Osteoblast (primary cell): ENCODE measurements around the gene DPP10. TPM values are rescaled to one million over a fixed set of nuclear protein-coding genes. Genes with fewer than 3 reads are reported as not detected.

Source experiments
- DNase-seq: peaks from one replicate; pipeline ENCODE4 v3.0.0; 2011; ENCODE audit warnings: low spot score, mixed read lengths; ENCODE audit not compliant: insufficient read length; ENCODE audit errors: missing footprints
- H2AFZ ChIP-seq: 2 replicates; pipeline ENCODE4 v1.6.0; 2011; ENCODE audit warnings: mild to moderate bottlenecking, low read length
- H3K27ac ChIP-seq: 2 replicates; pipeline ENCODE4 v1.5.1; 2011; ENCODE audit warnings: mild to moderate bottlenecking, low read depth, low read length, moderate library complexity
- H3K27me3 ChIP-seq: 2 replicates; pipeline ENCODE4 v1.6.0; 2012; ENCODE audit warnings: mild to moderate bottlenecking, control low read depth, inconsistent platforms, low read length, moderate library complexity; ENCODE audit not compliant: insufficient read depth
- H3K36me3 ChIP-seq: 2 replicates; pipeline ENCODE4 v1.5.1; 2011; ENCODE audit warnings: mild to moderate bottlenecking, low read length, control low read depth, moderate library complexity; ENCODE audit not compliant: insufficient read depth
- H3K4me1 ChIP-seq: 2 replicates; pipeline ENCODE4 v1.5.1; 2011; ENCODE audit warnings: mild to moderate bottlenecking, low read length, control low read depth, moderate library complexity; ENCODE audit not compliant: insufficient read depth
- H3K4me2 ChIP-seq: 2 replicates; pipeline ENCODE4 v1.6.0; 2011; ENCODE audit warnings: mild to moderate bottlenecking, low read length; ENCODE audit not compliant: insufficient read depth
- H3K4me3 ChIP-seq: fragments of 200-600 bp; sonication (generic); 3 replicates; pipeline ENCODE4 v1.5.1; 2012; ENCODE audit warnings: mild to moderate bottlenecking, low read length, inconsistent platforms; ENCODE audit not compliant: insufficient read depth
- H3K79me2 ChIP-seq: 2 replicates; pipeline ENCODE4 v1.6.0; 2012; ENCODE audit warnings: mild to moderate bottlenecking, low read length, control low read depth, inconsistent platforms; ENCODE audit not compliant: insufficient read depth
- H3K9me3 ChIP-seq: 2 replicates; pipeline ENCODE4 v1.5.1; 2011; ENCODE audit warnings: low read depth, low read length, control low read depth
- H4K20me1 ChIP-seq: 2 replicates; pipeline ENCODE4 v1.6.0; 2012; ENCODE audit warnings: mild to moderate bottlenecking, low read length, control low read depth; ENCODE audit not compliant: insufficient read depth
- CTCF ChIP-seq: IDR thresholded peaks from 2 replicates; pipeline ENCODE4 v1.5.1; 2011; ENCODE audit warnings: mild to moderate bottlenecking, low read depth, low read length, moderate library complexity; ENCODE audit errors: extremely low read depth
- total RNA-seq: library from RNA; depleted of rRNA; stranded (reverse); fragments of >200 nt; gene quantifications from 2 replicates; pipeline ENCODE4 v1.2.3, GENCODE V29; 2012

DPP10 gene
- total RNA-seq, 1 donor: not detected

GRCh38 chr2:114919985-114920384 lies 477.5 kb downstream of the DPP10 start:
- Histone ChIP-seq H4K20me1 (no peaks in the 10 kb centered on the region), H3K9me3 (no peaks in the 10 kb centered on the region), H3K27ac (no peak overlapping the region)

GRCh38 chr2:114922076-114922475 lies 479.6 kb downstream of the DPP10 start:
- Histone ChIP-seq H4K20me1 (no peaks in the 10 kb centered on the region), H3K4me3 (no peak overlapping the region), H2AFZ (no peak overlapping the region), H3K27me3 (no peaks in the 10 kb centered on the region), H3K27ac (no peak overlapping the region), H3K36me3 (no peaks in the 10 kb centered on the region), H3K4me2 (no peak overlapping the region), H3K79me2 (no peaks in the 10 kb centered on the region), H3K4me1 (no peaks in the 10 kb centered on the region), H3K9me3 (no peaks in the 10 kb centered on the region)
- DNase-seq: no peak
- TF ChIP-seq CTCF: no peak

More at GRCh38 chr2:114919985-114920384, 477.5 kb downstream of the DPP10 start:
- no peak overlapping the region for H3K4me2 ChIP-seq
- H3K4me1 ChIP-seq: no peaks in the 10 kb centered on the region
- no peak overlapping the region for H2AFZ ChIP-seq
- no peaks in the 10 kb centered on the region for H3K36me3 ChIP-seq
- no peaks in the 10 kb centered on the region for H3K79me2 ChIP-seq
- no peaks in the 10 kb centered on the region for H3K27me3 ChIP-seq
- no peak for DNase-seq
- no peak overlapping the region for H3K4me3 ChIP-seq
- no peak for TF ChIP-seq CTCF

- no peaks in the 10 kb centered on the region for H3K4me1 ChIP-seq
- no peaks in the 10 kb centered on the region for H4K20me1 ChIP-seq
- no peak overlapping the region for H3K4me3 ChIP-seq
- no peaks in the 10 kb centered on the region for H3K79me2 ChIP-seq
- no peak for DNase-seq
- no peak for TF ChIP-seq CTCF
- no peaks in the 10 kb centered on the region for H3K36me3 ChIP-seq
- no peak overlapping the region for H3K4me2 ChIP-seq
- no peaks in the 10 kb centered on the region for H3K9me3 ChIP-seq
- H2AFZ ChIP-seq: no peak overlapping the region
- H3K27me3 ChIP-seq: no peaks in the 10 kb centered on the region
- no peak overlapping the region for H3K27ac ChIP-seq
These were observed 483.1 kb downstream of the DPP10 start for GRCh38 chr2:114925296-114926255.

GRCh38 chr2:114926303-114926702 lies 483.9 kb downstream of the DPP10 start:
- Histone ChIP-seq H3K4me2 (no peak overlapping the region), H3K36me3 (no peaks in the 10 kb centered on the region), H3K27me3 (no peaks in the 10 kb centered on the region), H2AFZ (no peak overlapping the region), H3K9me3 (no peaks in the 10 kb centered on the region), H3K4me3 (no peak overlapping the region), H3K4me1 (no peaks in the 10 kb centered on the region), H3K79me2 (no peaks in the 10 kb centered on the region), H4K20me1 (no peaks in the 10 kb centered on the region), H3K27ac (no peak overlapping the region)
- TF ChIP-seq CTCF: no peak
- DNase-seq: no peak
